Ishikawa (cell line): ENCODE data around the gene KCNQ1OT1.

ENCODE experiments used
- CEBPB ChIP-seq: IDR thresholded peaks from 2 replicates; pipeline ENCODE4 v1.6.1; 2012
- CREB1 ChIP-seq: IDR thresholded peaks from 2 replicates; pipeline ENCODE4 v1.6.1; 2012; ENCODE audit warnings: low read depth
- EGR1 ChIP-seq: IDR thresholded peaks from 2 replicates; pipeline ENCODE4 v1.6.1; 2012
- EP300 ChIP-seq: IDR thresholded peaks from 2 replicates; pipeline ENCODE4 v1.6.1; 2012; ENCODE audit warnings: borderline replicate concordance
- FOXM1 ChIP-seq: IDR thresholded peaks from 2 replicates; pipeline ENCODE4 v1.6.1; 2012; ENCODE audit warnings: low read depth, borderline replicate concordance
- NFIC ChIP-seq: IDR thresholded peaks from 2 replicates; pipeline ENCODE4 v1.6.1; 2012
- RAD21 ChIP-seq: IDR thresholded peaks from 2 replicates; pipeline ENCODE4 v1.6.1; 2012; ENCODE audit warnings: low read depth
- TAF1 ChIP-seq: IDR thresholded peaks from 2 replicates; pipeline ENCODE4 v1.6.1; 2012; ENCODE audit warnings: low read depth, mild to moderate bottlenecking
- TCF12 ChIP-seq: IDR thresholded peaks from 2 replicates; pipeline ENCODE4 v1.6.1; 2012; ENCODE audit warnings: low read depth
- TEAD4 ChIP-seq: IDR thresholded peaks from 2 replicates; pipeline ENCODE4 v1.6.1; 2012
- YY1 ChIP-seq: IDR thresholded peaks from 2 replicates; pipeline ENCODE4 v1.6.1; 2012; ENCODE audit warnings: low read depth
- ZBTB7A ChIP-seq: IDR thresholded peaks from 2 replicates; pipeline ENCODE4 v1.6.1; 2012; ENCODE audit warnings: low read depth
- TF ChIP-seq, protein P1 (sequence below): IDR thresholded peaks from 2 replicates; pipeline ENCODE4 v1.6.1; 2012; ENCODE audit warnings: low read depth, mild to moderate bottlenecking
- TF ChIP-seq, protein P2 (sequence below): IDR thresholded peaks from 2 replicates; pipeline ENCODE4 v1.6.1; 2012
- TF ChIP-seq, protein P3 (sequence below): IDR thresholded peaks from 2 replicates; pipeline ENCODE4 v1.6.1; 2012

KCNQ1OT1 gene

DNA sequence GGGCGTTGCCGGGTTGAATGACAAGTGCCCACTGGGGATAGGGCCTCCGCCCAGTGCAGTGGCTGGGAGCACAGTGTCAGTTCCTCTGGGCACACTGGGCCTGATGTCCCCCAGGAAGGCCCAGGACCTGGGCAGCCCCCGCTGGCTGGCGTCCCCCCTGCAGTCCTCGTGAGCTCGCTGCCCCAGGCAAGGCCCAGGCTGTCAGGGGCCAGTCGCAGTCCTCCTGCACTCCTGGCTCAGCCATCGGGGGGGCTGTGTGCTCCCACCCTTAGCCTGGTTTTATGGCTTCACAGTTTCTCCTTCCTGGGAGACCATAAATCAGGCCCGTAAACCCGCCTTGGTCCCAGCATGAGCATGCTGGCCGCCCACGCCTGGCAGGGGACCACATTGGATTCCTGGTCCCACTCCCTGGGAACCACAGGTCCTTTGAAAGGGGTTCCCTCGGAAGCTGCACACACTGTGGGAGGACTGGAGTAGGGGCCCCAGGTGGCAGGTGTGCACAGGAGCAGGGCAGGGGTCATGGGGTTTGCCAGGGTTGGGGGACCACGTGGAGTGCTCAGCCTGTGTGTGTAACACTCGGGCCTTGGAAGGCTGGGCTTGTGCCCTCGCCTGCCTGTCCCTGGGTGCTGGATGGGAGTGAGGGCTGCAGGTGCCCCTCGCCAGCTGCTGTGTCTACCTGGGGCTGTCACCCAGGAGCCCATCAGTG, 113.6 kb downstream of the KCNQ1OT1 start:
- TF ChIP-seq EGR1: peak; percentile 86
- TF ChIP-seq YY1: no peak

DNA sequence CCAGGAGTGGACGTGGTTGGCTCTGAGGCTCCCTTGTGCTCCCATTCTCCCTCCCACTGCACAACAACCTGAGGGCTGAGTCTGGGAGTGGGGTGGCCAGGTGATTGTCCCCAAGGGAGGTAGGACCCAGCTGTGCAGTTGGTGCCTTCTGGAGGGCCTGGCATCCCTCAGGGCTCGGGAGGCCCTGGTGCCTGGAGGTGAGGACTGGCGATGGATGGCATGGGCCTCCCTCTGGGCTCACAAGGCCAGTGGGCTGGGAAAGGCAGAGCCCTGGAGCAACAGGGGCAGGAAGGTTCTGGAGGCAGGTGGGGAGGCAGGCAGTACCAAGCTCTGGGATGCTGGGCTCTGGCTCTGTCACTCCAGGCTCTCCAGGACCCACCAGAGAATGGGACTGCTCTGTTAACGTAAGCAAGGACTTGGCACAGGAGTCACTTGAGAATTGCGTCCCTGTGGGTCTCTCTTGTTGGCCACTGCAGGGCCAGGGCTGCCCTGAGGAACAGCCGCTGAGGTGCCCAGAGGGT, 114.2 kb downstream of the KCNQ1OT1 start:
- no peak for TF ChIP-seq TEAD4

DNA sequence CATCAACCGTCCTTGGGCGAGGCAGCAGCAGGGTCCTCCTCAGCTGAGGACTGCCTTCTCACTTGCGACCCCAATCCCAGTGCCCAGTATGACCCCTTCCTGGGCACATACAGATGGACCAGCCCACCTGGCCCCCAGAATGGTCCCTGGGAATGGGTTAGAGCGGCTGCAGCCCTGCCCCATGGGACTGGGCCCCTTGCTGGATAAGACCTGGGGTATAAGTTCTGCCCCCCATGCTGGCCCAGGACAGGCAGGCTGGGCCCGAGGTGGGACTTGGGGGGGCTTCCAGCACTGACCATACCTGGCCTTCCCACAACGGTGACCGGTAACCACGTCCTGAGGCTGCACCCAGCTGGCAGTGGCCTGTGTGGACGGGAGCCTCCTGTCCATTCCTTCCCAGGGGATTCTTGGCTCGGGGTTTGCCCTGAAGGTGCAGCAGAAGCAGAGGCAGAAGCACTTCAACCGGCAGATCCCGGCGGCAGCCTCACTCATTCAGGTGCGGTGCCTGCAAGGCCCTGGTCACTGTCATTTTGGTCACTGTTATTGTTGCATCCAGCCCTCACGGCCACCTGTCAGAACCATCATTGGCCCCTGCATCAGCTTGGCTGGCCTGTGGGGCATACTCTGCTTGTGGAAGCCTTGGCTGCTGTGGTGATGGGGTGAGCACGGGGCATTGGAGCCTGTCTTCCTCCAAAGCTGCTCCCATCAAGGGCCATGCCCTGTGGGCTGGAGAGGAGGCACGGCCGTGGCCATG, 114.8 kb downstream of the KCNQ1OT1 start:
- TF ChIP-seq NFIC (no peak), RAD21 (no peak), TCF12 (no peak), TAF1 (no peak), CEBPB (no peak), YY1 (no peak), ZBTB7A (no peak)
- TF ChIP-seq, protein P1, sequence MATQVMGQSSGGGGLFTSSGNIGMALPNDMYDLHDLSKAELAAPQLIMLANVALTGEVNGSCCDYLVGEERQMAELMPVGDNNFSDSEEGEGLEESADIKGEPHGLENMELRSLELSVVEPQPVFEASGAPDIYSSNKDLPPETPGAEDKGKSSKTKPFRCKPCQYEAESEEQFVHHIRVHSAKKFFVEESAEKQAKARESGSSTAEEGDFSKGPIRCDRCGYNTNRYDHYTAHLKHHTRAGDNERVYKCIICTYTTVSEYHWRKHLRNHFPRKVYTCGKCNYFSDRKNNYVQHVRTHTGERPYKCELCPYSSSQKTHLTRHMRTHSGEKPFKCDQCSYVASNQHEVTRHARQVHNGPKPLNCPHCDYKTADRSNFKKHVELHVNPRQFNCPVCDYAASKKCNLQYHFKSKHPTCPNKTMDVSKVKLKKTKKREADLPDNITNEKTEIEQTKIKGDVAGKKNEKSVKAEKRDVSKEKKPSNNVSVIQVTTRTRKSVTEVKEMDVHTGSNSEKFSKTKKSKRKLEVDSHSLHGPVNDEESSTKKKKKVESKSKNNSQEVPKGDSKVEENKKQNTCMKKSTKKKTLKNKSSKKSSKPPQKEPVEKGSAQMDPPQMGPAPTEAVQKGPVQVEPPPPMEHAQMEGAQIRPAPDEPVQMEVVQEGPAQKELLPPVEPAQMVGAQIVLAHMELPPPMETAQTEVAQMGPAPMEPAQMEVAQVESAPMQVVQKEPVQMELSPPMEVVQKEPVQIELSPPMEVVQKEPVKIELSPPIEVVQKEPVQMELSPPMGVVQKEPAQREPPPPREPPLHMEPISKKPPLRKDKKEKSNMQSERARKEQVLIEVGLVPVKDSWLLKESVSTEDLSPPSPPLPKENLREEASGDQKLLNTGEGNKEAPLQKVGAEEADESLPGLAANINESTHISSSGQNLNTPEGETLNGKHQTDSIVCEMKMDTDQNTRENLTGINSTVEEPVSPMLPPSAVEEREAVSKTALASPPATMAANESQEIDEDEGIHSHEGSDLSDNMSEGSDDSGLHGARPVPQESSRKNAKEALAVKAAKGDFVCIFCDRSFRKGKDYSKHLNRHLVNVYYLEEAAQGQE: no peak
- TF ChIP-seq, protein P2, sequence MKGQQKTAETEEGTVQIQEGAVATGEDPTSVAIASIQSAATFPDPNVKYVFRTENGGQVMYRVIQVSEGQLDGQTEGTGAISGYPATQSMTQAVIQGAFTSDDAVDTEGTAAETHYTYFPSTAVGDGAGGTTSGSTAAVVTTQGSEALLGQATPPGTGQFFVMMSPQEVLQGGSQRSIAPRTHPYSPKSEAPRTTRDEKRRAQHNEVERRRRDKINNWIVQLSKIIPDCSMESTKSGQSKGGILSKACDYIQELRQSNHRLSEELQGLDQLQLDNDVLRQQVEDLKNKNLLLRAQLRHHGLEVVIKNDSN: no peak

DNA sequence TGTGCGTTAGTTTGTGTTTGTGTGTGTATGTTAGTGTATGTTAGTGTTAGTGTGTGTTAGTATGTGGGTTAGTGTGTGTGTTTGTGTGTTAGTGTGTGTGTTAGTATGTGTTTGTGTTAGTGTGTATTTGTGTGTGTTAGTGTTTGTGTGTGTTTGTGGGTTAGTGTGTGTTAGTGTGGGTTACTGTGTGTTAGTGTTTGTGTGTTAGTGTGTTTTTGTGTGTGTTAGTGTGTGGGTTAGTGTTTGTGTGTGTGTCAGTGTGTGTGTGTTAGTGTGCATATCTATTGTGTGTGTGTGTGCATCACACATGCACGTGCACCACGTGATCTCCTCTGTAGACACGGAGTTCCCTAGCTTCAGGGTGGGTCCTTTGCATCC, 115.4 kb downstream of the KCNQ1OT1 start:
- TF ChIP-seq NFIC (no peak), FOXM1 (no peak), TCF12 (no peak), CEBPB (no peak), TEAD4 (no peak), ZBTB7A (no peak), TAF1 (no peak), RAD21 (no peak), YY1 (no peak), CREB1 (no peak), EGR1 (no peak), EP300 (no peak)
- TF ChIP-seq, protein P1: no peak
- TF ChIP-seq, protein P2: no peak
- TF ChIP-seq, protein P3, sequence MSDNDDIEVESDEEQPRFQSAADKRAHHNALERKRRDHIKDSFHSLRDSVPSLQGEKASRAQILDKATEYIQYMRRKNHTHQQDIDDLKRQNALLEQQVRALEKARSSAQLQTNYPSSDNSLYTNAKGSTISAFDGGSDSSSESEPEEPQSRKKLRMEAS: no peak

DNA sequence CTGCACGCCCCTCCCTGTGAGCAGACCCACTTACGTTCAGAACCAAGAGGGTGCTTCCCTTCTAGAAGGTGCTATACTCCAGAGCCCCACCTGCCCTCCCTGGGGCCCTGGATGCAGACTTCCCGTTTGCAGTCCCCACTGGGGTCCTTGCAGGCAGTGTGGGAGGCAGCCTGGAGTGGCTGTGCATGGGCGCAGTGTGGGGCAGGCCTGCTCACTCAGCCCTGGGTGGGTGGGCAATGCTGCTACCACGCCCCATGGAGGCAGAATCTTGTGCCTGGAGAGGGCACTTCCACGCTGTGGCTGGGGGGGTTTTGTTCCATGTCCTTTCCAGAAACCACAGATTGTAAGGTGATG, 116.2 kb downstream of the KCNQ1OT1 start:
- TF ChIP-seq CREB1 (no peak), CEBPB (no peak)
- TF ChIP-seq, protein P1: no peak
